IPS DF 6.9 (cell line): Measurements from ENCODE around the gene TFF1.

ENCODE experiments used
- DNase-seq: peaks from one replicate; pipeline ENCODE4 v3.0.0-alpha.2; 2013; ENCODE audit warnings: low read depth, low spot score
- H3K27ac ChIP-seq: one replicate; pipeline ENCODE4 v1.5.1; 2013; ENCODE audit warnings: low read length, control low read depth
- H3K27me3 ChIP-seq: 2 replicates; pipeline ENCODE4 v1.6.1; 2013; ENCODE audit warnings: mild to moderate bottlenecking, low read length; ENCODE audit not compliant: control insufficient read depth, insufficient read depth
- H3K36me3 ChIP-seq: 2 replicates; pipeline ENCODE4 v1.6.1; 2013; ENCODE audit warnings: low read length; ENCODE audit not compliant: control insufficient read depth, insufficient read depth
- H3K4me1 ChIP-seq: 2 replicates; pipeline ENCODE4 v1.6.1; 2013; ENCODE audit warnings: low read length; ENCODE audit not compliant: control insufficient read depth, insufficient read depth
- H3K4me3 ChIP-seq: 2 replicates; pipeline ENCODE4 v1.5.1; 2013; ENCODE audit warnings: mild to moderate bottlenecking, low read length
- H3K9me3 ChIP-seq: 2 replicates; pipeline ENCODE4 v1.6.1; 2013; ENCODE audit warnings: low read length, inconsistent platforms; ENCODE audit not compliant: control insufficient read depth, insufficient read depth
- WGBS: extraction: QIAGEN DNeasy Blood & Tissue Kit; methylation state at CpG from one replicate; pipeline ENCODE4 v1.1.7; 2013; ENCODE audit warnings: mixed read lengths, missing lambda C conversion rate; ENCODE audit not compliant: insufficient read length, insufficient coverage; 5-methylcytosine and 5-hydroxymethylcytosine counted together

TFF1 gene

GRCh38 chr21:42382915-42383314 is 16.6 kb upstream of the TFF1 start:
- no peak for DNase-seq
- Histone ChIP-seq H3K4me3 (no peak overlapping the region), H3K9me3 (no peaks in the 10 kb centered on the region), H3K27me3 (no peaks in the 10 kb centered on the region), H3K27ac (no peak overlapping the region), H3K36me3 (no peaks in the 10 kb centered on the region), H3K4me1 (no peaks in the 10 kb centered on the region)
- no CpG with 5 or more reads among the region's 6 CpGs for WGBS

- no peaks in the 10 kb centered on the region for H3K36me3 ChIP-seq
- no peaks in the 10 kb centered on the region for H3K4me1 ChIP-seq
- no peaks in the 10 kb centered on the region for H3K27me3 ChIP-seq
- no peaks in the 10 kb centered on the region for H3K9me3 ChIP-seq
- H3K27ac ChIP-seq = no peak overlapping the region
- no peak overlapping the region for H3K4me3 ChIP-seq
- peak; percentile 25 for DNase-seq
- WGBS = no CpG with 5 or more reads among the region's 1 CpG
Measured at GRCh38 chr21:42381347-42381984, 15.1 kb upstream of the TFF1 start.

GRCh38 chr21:42379426-42380215 is 13.3 kb upstream of the TFF1 start:
- Histone ChIP-seq H3K27ac (no peak overlapping the region), H3K27me3 (no peaks in the 10 kb centered on the region), H3K9me3 (no peaks in the 10 kb centered on the region), H3K4me1 (peaks cover 2% of the 10 kb centered on the region; the same call in 1 of the 2 replicates), H3K36me3 (no peaks in the 10 kb centered on the region), H3K4me3 (no peak overlapping the region)
- no peak for DNase-seq
- WGBS = no CpG with 5 or more reads among the region's 17 CpGs

- Histone ChIP-seq H3K4me3 (no peak overlapping the region), H3K9me3 (no peaks in the 10 kb centered on the region), H3K27ac (no peak overlapping the region), H3K36me3 (no peaks in the 10 kb centered on the region), H3K4me1 (peaks cover 2% of the 10 kb centered on the region; the same call in 1 of the 2 replicates), H3K27me3 (no peaks in the 10 kb centered on the region)
- DNase-seq = no peak
- WGBS = no CpG with 5 or more reads among the region's 8 CpGs
Measured at GRCh38 chr21:42378418-42378817, 12.1 kb upstream of the TFF1 start.

GRCh38 chr21:42377951-42378340 is 11.6 kb upstream of the TFF1 start:
- Histone ChIP-seq H3K9me3 (no peaks in the 10 kb centered on the region), H3K27ac (no peak overlapping the region), H3K36me3 (no peaks in the 10 kb centered on the region), H3K4me3 (no peak overlapping the region), H3K27me3 (no peaks in the 10 kb centered on the region), H3K4me1 (peaks cover 2% of the 10 kb centered on the region; the same call in 1 of the 2 replicates)
- DNase-seq = no peak
- no CpG with 5 or more reads among the region's 5 CpGs for WGBS

- Histone ChIP-seq H3K36me3 (no peaks in the 10 kb centered on the region), H3K27me3 (no peaks in the 10 kb centered on the region), H3K27ac (no peak overlapping the region), H3K4me3 (no peak overlapping the region), H3K4me1 (peaks cover 2% of the 10 kb centered on the region; the same call in 1 of the 2 replicates), H3K9me3 (no peaks in the 10 kb centered on the region)
- no peak for DNase-seq
- WGBS = no CpG with 5 or more reads among the region's 24 CpGs
Measured at GRCh38 chr21:42377211-42377950, 11.0 kb upstream of the TFF1 start.

GRCh38 chr21:42376338-42376982 is 10.1 kb upstream of the TFF1 start:
- no peak overlapping the region for H3K27ac ChIP-seq
- WGBS = no CpG with 5 or more reads among the region's 32 CpGs
- H3K27me3 ChIP-seq = no peaks in the 10 kb centered on the region
- H3K9me3 ChIP-seq = no peaks in the 10 kb centered on the region
- DNase-seq = no peak
- H3K36me3 ChIP-seq = no peaks in the 10 kb centered on the region
- H3K4me1 ChIP-seq = peaks cover 2% of the 10 kb centered on the region; the same call in 1 of the 2 replicates
- H3K4me3 ChIP-seq = no peak overlapping the region

GRCh38 chr21:42375966-42376337 is 9.6 kb upstream of the TFF1 start:
- Histone ChIP-seq H3K27ac (no peak overlapping the region), H3K27me3 (no peaks in the 10 kb centered on the region), H3K4me3 (no peak overlapping the region), H3K4me1 (peaks cover 2% of the 10 kb centered on the region; the same call in 1 of the 2 replicates), H3K36me3 (no peaks in the 10 kb centered on the region), H3K9me3 (no peaks in the 10 kb centered on the region)
- DNase-seq = no peak
- WGBS = no CpG with 5 or more reads among the region's 3 CpGs

- Histone ChIP-seq H3K36me3 (no peaks in the 10 kb centered on the region), H3K9me3 (no peaks in the 10 kb centered on the region), H3K4me1 (peaks cover 2% of the 10 kb centered on the region; the same call in 1 of the 2 replicates), H3K27ac (no peak overlapping the region), H3K4me3 (no peak overlapping the region), H3K27me3 (no peaks in the 10 kb centered on the region)
- no CpG with 5 or more reads among the region's 11 CpGs for WGBS
- DNase-seq = no peak
Measured at GRCh38 chr21:42375506-42375905, 9.2 kb upstream of the TFF1 start.

GRCh38 chr21:42374864-42375499 is 8.6 kb upstream of the TFF1 start:
- Histone ChIP-seq H3K27me3 (no peaks in the 10 kb centered on the region), H3K27ac (no peak overlapping the region), H3K4me3 (no peak overlapping the region), H3K4me1 (peaks cover 2% of the 10 kb centered on the region; the same call in 1 of the 2 replicates), H3K36me3 (no peaks in the 10 kb centered on the region), H3K9me3 (no peaks in the 10 kb centered on the region)
- WGBS = no CpG with 5 or more reads among the region's 23 CpGs
- DNase-seq = no peak
